K562 (cell line): Measurements from ENCODE around the gene PSMD8. TPM values are rescaled to one million over a fixed set of nuclear protein-coding genes. Genes with fewer than 3 reads are reported as not detected.

Experiments used
- EHMT2 ChIP-seq: fragments of 450-650 bp; IDR thresholded peaks from 2 replicates; pipeline ENCODE4 v1.6.1; 2018; ENCODE audit warnings: antibody characterized with exemption
- ELK3 ChIP-seq: fragments of 450-650 bp; formaldehyde crosslinking; IDR thresholded peaks from 2 replicates; pipeline ENCODE4 v1.4.0; 2020; ENCODE audit warnings: mild to moderate bottlenecking
- HBP1 ChIP-seq: fragments of 450-650 bp; formaldehyde crosslinking; IDR thresholded peaks from 2 replicates; pipeline ENCODE4 v1.4.0; 2022; ENCODE audit warnings: missing genetic modification characterization
- KDM4B ChIP-seq, 2 experiments: fragments of 450-650 bp in 1 of 2; sonication (generic) in 1 of 2; IDR thresholded peaks; 2 replicates each; pipeline ENCODE4 v1.6.1; 2016 to 2017; ENCODE audit warnings: borderline replicate concordance in 2 of 2, antibody characterized with exemption in 1 of 2, low read depth in 1 of 2, mild to moderate bottlenecking in 1 of 2
- KDM5B ChIP-seq: fragments of 200-600 bp; sonication (generic); IDR thresholded peaks from 2 replicates; pipeline ENCODE4 v1.6.1; 2012; ENCODE audit warnings: low read depth, mild to moderate bottlenecking, moderate library complexity, low read length, control low read depth, inconsistent platforms; ENCODE audit not compliant: insufficient replicate concordance
- KLF6 ChIP-seq: fragments of 250-450 bp; sonication (Bioruptor Pico); IDR thresholded peaks from 2 replicates; pipeline ENCODE4 v1.4.0; 2020; ENCODE audit warnings: mild to moderate bottlenecking, moderate library complexity, borderline replicate concordance
- LEF1 ChIP-seq: fragments of 450-650 bp; IDR thresholded peaks from 2 replicates; pipeline ENCODE4 v1.6.1; 2016; ENCODE audit warnings: mild to moderate bottlenecking
- PHF20 ChIP-seq: fragments of 450-650 bp; IDR thresholded peaks from 2 replicates; pipeline ENCODE4 v1.6.1; 2018; ENCODE audit not compliant: partially characterized antibody
- PKNOX1 ChIP-seq: fragments of 450-650 bp; IDR thresholded peaks from 2 replicates; pipeline ENCODE4 v1.6.1; 2016
- POLR2B ChIP-seq: fragments of 450-650 bp; IDR thresholded peaks from 2 replicates; pipeline ENCODE4 v1.6.1; 2018; ENCODE audit warnings: low read depth; ENCODE audit not compliant: partially characterized antibody
- USF1 ChIP-seq: sonication (generic); formaldehyde crosslinking; IDR thresholded peaks from 2 replicates; pipeline ENCODE4 v1.9.0; 2022; ENCODE audit warnings: mild to moderate bottlenecking, missing genetic modification reagents
- YY1 ChIP-seq, 3 experiments: IDR thresholded peaks; 2 replicates each; pipeline ENCODE4 v1.6.1; 2011; ENCODE audit warnings: low read length in 2 of 3, mild to moderate bottlenecking in 2 of 3, moderate library complexity in 2 of 3, borderline replicate concordance in 1 of 3, control low read depth in 1 of 3, low read depth in 1 of 3; ENCODE audit not compliant: insufficient read depth in 3 of 3, insufficient replicate concordance in 2 of 3, control insufficient read depth in 1 of 3, insufficient read length in 1 of 3; ENCODE audit errors: extremely low read depth in 1 of 3
- ZNF134 ChIP-seq: fragments of 250-450 bp; sonication (Bioruptor Pico); conservative IDR thresholded peaks from 2 replicates; pipeline ENCODE4 v1.4.0; 2020
- ZNF23 ChIP-seq: fragments of 250-450 bp; sonication (Bioruptor Pico); IDR thresholded peaks from 2 replicates; pipeline ENCODE4 v1.4.0; 2020; ENCODE audit warnings: mild to moderate bottlenecking
- ZNF239 ChIP-seq: fragments of 250-450 bp; sonication (Bioruptor Pico); IDR thresholded peaks from 2 replicates; pipeline ENCODE4 v1.4.0; 2020; ENCODE audit warnings: mild to moderate bottlenecking
- ZNF609 ChIP-seq: sonication (generic); formaldehyde crosslinking; IDR thresholded peaks from 2 replicates; pipeline ENCODE4 v1.8.1; 2023; ENCODE audit warnings: missing genetic modification reagents, mild to moderate bottlenecking, borderline replicate concordance
- polyA plus RNA-seq, 8 experiments: library from polyadenylated mRNA; depleted of rRNA in 4 of 8; stranded (reverse) in 5 of 8; unstranded in 3 of 8; fragments of >200 nt; fragmentation: Nextera tagmentation in 2 of 8; fragmentation: Illumina TruSeq in 1 of 8; extraction: Ambion mirVana in 2 of 8; extraction: Trizol in 1 of 8; gene quantifications; 2 replicates each; pipeline versions ENCODE4 v1.2.1 to v1.2.3, GENCODE V29; 2011 to 2014; ENCODE audit warnings: inconsistent platforms in 1 of 8, missing spikeins in 1 of 8
- total RNA-seq, 7 experiments: library from RNA; depleted of rRNA in 6 of 7; stranded (reverse); fragments of >200 nt in 6 of 7; fragmentation: Illumina TruSeq in 2 of 7; extraction: Trizol in 2 of 7; gene quantifications; 2 replicates each; pipeline versions ENCODE4 v1.2.1 to v1.2.3, GENCODE V29; 2011 to 2021; ENCODE audit warnings: low replicate concordance in 1 of 7

The PSMD8 gene
- total and polyA plus RNA-seq, 9 of the 15 experiments (the other 6 are each of a cell fraction or from before 2014, with no cell fraction given), result 130 to 583 (median 315) TPM

GRCh38 chr19:38402623-38402966 is 28.2 kb downstream of the PSMD8 start (continued):
- TF ChIP-seq YY1 (IDR thresholded peaks at IDR 0.05; ENCODE audit: borderline replicate concordance in 1 of 3, control insufficient read depth in 1 of 3, extremely low read depth in 1 of 3, insufficient read depth in 3 of 3, insufficient read length in 1 of 3, insufficient replicate concordance in 2 of 3, low read depth in 1 of 3, low read length in 2 of 3) (peak in 2 of 3 experiments; percentile 78 to 79), ZNF23 (CRISPR knock-in tag) (no peak), POLR2B (peak; percentile 44), ZNF239 (CRISPR knock-in tag) (peak; percentile 31; the same call in 1 of the 2 replicates), ELK3 (CRISPR knock-in tag) (no peak), USF1 (CRISPR knock-in tag) (no peak), ZNF134 (CRISPR knock-in tag) (0 out of 2 replicates have a peak, but pooled peaks have one; percentile 14), ZNF609 (no peak), LEF1 (0 out of 2 replicates have a peak, but pooled peaks have one; percentile 16), KDM5B (peak; percentile 49), HBP1 (CRISPR knock-in tag) (0 out of 2 replicates have a peak, but pooled peaks have one; percentile 37), KDM4B (IDR thresholded peaks at IDR 0.05; ENCODE audit: borderline replicate concordance in 2 of 2, low read depth in 1 of 2) (no peak), KLF6 (CRISPR knock-in tag) (0 out of 2 replicates have a peak, but pooled peaks have one; percentile 20), PKNOX1 (peak; percentile 86), EHMT2 (peak; percentile 78; the same call in 1 of the 2 replicates), PHF20 (peak; percentile 11)
